ENCODE measurements around the gene BCKDHB.

The BCKDHB gene

DNA sequence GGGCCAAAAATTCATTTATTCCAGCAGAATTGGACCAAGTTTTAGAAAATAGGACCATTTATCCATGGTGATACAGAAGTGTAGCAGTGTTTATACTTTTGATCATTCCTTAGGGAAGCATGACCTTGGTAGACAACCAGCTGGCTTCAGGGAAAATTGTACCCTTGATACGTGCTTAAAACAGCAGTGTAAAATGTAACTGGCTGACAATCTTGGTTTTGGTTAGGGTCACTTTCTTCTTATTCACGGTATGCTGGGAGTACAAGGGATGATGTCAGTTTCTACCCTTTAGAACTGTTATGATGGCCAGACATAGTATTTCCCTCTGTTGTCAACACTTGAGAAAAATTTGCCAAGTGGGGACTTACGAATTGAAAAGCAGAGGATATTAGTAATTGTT is 157.1 kb downstream of the BCKDHB start:
- no peak overlapping the region for H3K4me3 ChIP-seq (ENCODE audit: low read depth, low read length)
- TF ChIP-seq, protein P1, sequence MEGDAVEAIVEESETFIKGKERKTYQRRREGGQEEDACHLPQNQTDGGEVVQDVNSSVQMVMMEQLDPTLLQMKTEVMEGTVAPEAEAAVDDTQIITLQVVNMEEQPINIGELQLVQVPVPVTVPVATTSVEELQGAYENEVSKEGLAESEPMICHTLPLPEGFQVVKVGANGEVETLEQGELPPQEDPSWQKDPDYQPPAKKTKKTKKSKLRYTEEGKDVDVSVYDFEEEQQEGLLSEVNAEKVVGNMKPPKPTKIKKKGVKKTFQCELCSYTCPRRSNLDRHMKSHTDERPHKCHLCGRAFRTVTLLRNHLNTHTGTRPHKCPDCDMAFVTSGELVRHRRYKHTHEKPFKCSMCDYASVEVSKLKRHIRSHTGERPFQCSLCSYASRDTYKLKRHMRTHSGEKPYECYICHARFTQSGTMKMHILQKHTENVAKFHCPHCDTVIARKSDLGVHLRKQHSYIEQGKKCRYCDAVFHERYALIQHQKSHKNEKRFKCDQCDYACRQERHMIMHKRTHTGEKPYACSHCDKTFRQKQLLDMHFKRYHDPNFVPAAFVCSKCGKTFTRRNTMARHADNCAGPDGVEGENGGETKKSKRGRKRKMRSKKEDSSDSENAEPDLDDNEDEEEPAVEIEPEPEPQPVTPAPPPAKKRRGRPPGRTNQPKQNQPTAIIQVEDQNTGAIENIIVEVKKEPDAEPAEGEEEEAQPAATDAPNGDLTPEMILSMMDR (conservative IDR thresholded peaks at IDR 0.05; ENCODE audit: low read depth, low read length) = no peak
- DNase-seq (ENCODE audit: low read depth) = no peak

DNA sequence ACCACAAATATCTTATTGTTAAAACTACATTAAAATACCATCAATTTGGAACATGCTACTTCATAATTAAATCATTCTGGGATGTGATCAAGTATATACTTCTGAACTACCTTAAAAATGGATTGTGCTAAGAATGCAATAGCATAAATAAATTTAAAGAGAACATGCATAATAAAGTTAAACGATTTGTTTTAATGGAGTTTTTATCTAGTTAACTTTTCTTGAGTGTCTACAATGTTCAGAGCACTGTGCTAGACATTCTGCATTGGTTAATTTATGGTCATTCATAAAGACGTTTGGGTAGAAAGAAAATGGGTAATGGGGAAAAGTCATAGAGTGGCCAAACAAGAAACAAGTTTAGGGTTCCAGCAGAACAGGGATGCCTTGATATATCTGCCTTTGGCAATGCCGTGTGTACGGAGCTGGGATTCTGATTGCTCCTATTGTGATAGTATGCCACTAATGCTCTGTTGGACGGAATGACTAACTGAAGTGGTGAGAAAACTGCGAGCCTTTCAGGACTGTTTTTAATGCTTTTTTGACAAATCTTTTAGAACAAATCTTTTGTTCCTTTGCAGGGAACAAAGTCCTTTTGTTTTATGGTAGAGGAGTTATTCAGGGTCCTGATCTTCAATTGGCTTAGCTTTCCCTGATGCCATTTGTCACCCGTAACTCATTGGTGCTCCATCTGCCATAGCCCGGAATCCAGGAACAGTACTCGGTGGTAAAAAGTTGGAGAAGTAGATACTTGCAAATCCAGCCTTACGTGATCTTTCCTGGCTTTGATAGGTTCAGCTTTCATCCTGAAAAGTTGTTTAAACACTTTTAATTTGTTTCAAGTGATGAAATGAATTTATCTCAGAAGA is 162.6 kb downstream of the BCKDHB start:
- H3K4me3 ChIP-seq (ENCODE audit: low read depth, low read length) = no peak overlapping the region
- DNase-seq (ENCODE audit: low read depth) = no peak
- TF ChIP-seq, protein P1 (conservative IDR thresholded peaks at IDR 0.05; ENCODE audit: low read depth, low read length) = no peak

DNA sequence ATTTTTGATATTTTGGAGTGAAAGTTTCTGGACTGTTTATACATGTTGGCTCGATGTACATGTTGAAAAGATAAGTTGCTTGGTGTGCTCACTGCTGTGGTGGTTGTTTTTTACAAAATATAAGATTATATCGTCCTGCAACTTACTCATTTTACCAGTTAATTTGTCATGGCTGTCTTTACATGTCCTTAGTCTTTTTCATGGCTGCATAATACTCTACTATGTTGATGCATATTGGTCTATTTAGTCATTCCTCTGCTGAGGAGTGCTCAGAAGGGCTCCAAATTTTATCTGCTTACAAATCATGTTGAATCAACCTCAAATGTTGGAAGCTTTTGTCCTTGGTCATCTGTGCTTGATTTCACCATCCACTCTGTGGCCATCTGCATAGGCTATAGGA is 164.6 kb downstream of the BCKDHB start:
- DNase-seq (ENCODE audit: low read depth) = no peak
- H3K4me3 ChIP-seq (ENCODE audit: low read depth, low read length) = no peak overlapping the region
- TF ChIP-seq, protein P1 (conservative IDR thresholded peaks at IDR 0.05; ENCODE audit: low read depth, low read length) = no peak

DNA sequence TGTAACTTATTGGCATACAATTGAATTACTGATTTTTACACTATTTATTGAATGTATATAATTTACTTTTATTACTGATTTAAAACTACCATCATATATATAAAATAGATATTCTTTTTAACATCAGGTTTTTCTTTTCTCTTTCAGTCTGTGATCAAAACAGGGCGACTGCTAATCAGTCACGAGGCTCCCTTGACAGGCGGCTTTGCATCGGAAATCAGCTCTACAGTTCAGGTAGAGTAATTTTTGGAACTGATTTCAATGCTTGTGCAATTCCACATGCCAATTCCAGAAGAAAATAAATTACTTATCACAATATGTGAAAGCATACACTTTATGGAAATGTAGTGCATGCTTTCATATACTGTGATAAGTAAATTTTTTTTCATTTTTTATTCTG is 166.5 kb downstream of the BCKDHB start:
- TF ChIP-seq, protein P1 (conservative IDR thresholded peaks at IDR 0.05; ENCODE audit: low read depth, low read length) = no peak
- DNase-seq (ENCODE audit: low read depth) = no peak
- H3K4me3 ChIP-seq (ENCODE audit: low read depth, low read length) = no peak overlapping the region

DNA sequence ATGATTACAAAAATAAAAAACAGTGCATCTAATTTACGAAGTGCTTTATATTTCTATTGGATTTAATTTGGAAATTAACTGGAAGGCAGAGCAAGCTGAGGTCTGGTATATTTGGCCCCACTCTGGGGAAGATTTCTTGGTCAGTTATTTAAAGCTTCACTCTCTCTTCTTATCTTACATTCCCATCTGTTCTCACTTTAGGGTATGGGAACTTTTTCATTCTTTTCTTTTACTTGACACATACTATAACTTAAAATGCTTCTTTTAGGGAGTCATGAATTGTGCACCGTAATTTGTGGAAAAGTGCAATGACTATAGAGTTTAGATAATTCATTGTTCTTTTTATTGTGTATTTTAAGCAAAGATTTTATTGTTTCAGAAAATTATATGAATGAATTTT is 170.4 kb downstream of the BCKDHB start:
- TF ChIP-seq, protein P1 (conservative IDR thresholded peaks at IDR 0.05; ENCODE audit: low read depth, low read length) = no peak
- DNase-seq (ENCODE audit: low read depth) = no peak
- no peak overlapping the region for H3K4me3 ChIP-seq (ENCODE audit: low read depth, low read length)

DNA sequence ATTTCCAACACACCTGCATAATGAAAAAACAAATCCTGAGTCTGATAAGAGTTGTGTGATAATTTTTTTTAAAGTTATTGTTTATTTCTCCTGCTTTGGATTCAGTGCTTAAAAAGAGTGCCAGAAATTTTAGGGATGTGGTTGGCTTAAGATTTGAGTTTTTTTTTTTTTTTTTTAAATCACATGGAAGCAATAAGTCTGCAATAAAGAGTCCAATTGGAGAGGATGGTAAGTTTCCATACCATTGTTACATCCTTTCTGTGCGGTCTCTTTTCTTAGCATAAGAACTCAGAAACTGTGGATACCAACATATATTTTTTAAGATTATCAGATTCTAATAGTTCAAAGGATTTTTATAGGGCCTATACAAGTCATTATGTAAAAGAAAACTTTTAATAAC is 171.0 kb downstream of the BCKDHB start:
- TF ChIP-seq, protein P1 (conservative IDR thresholded peaks at IDR 0.05; ENCODE audit: low read depth, low read length) = no peak
- no peak for DNase-seq (ENCODE audit: low read depth)
- no peak overlapping the region for H3K4me3 ChIP-seq (ENCODE audit: low read depth, low read length)
